Coronary artery (tissue), 2 donors: ENCODE results near the gene TUBAL3.

Source experiments
- DNase-seq: peaks from one replicate; pipeline ENCODE4 v3.0.0-alpha.2; 2017; ENCODE audit warnings: low spot score
- H3K27ac ChIP-seq, 2 donors: fragments of 200-600 bp; sonication (generic); one replicate each; pipeline ENCODE4 v1.5.1; 2016 to 2019
- H3K4me3 ChIP-seq: fragments of 200-600 bp; sonication (generic); 2 replicates; pipeline ENCODE4 v1.5.1; 2016; ENCODE audit warnings: mild to moderate bottlenecking, moderate library complexity
- CTCF ChIP-seq: fragments of 200-600 bp; sonication (generic); IDR thresholded peaks from one replicate; pipeline ENCODE4 v1.5.1; 2019; ENCODE audit warnings: antibody characterized with exemption

TUBAL3 gene

DNA sequence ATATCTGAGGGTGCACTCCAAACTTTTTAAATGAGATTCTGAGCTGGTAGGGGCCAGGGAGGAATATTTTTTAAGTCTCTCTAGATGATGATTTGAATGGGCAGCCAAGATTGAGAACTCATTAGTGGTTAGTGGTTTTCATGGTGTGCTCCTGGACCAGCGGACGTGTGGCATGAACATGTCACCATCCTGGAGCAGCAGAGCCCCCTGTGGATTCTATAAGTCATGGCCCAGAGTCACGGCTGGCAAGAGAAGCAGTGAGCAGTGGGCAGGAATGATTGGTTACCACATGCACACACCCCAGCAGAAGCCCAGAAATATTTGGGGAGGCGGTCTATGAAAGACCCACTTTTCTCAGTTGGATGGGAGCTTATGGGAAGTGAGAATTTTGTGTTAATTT lies 61.1 kb downstream of the TUBAL3 start:
- no peak for TF ChIP-seq CTCF
- no peak for DNase-seq
- Histone ChIP-seq H3K4me3 (no peak overlapping the region), H3K27ac (no peak overlapping the region)
